GM19328 (cell line): ENCODE data around the gene PSMG2.
"Not testable (repeated sequence)": the region's sequence is repeated elsewhere in the genome, so short reads cannot be mapped to it uniquely, and the experiment has no call there.

Experiments used
- ATAC-seq: cut with Tn5 transposase; IDR thresholded peaks from one replicate; pipeline ENCODE4 v1.9.1; 2021; ENCODE audit warnings: mild to moderate bottlenecking, moderate library complexity; ENCODE audit not compliant: unreplicated experiment

The PSMG2 gene

GRCh38 chr18:12721495-12722275 lies 18.8 kb downstream of the PSMG2 start:
- ATAC-seq = no peak

- ATAC-seq = no peak
Measured at GRCh38 chr18:12722731-12723130, 19.9 kb downstream of the PSMG2 start.

- ATAC-seq = no peak
Measured at GRCh38 chr18:12726331-12726730, 23.5 kb downstream of the PSMG2 start.

DNA sequence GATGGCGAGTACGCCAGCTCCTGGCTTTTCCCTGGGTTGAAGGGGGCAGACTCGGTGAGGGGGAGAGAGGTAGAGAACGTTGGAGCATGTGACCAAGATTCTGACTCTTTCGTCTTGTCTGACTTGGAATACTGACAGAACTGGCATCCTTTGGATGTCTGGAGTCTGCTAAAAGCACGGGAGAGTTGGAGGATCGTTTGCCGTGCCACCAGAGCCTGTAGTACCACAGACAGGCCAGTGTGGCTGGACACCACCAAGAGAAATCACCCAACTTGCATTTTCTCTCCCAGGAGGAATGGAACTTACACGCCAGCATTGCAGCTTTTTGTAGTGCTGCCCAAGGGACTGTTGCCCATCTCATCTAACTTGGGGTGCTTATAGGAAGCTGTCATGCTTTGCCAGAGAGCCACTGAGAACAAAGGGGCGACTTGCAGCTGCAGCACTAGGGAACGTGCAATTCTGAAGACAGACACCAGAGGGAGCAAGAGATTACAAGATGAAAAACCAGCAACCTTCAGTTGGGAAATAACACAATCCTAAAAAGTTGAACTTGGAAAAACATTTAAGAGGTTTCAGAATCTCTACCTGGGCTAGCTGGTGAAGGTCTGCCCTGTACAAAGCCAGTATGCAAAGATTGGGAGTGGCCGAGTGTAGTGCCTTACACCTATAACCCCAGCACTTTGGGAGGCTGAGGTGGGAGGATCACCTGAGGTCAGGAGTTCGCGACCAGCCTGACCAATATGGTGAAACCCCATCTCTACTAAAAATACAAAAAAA lies 24.1 kb downstream of the PSMG2 start:
- ATAC-seq = no peak

DNA sequence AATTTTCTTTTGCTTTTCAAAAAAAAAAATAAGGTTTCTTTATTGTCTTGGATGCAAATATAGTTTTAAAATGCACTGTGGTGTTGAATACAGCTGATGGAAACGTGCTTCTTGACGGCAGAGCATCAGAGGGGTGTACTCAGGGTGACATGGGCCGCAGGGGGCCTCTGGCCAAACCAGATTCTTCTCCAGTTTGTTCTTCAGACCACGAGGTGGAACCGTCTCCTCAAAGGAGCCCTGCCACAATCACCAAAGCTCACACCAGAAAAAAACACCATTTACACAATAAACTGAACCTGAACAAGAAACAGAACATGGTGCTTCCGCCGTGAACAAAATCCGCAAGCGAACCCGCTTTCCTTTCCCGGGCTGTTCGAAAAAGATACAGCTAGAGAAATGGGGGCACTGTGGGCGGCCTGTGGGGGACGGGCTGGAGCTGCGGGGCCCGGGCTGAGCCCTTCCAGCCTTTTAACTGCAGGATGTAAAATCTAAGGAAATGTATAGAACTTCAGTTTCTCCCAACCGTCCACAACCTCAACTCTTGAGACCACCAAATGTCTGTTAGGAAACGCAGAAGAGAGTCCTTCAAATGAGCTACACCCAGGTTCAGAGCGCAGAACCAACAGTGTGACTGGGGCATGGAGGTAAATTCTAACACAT lies 34.5 kb downstream of the PSMG2 start:
- no peak for ATAC-seq

DNA sequence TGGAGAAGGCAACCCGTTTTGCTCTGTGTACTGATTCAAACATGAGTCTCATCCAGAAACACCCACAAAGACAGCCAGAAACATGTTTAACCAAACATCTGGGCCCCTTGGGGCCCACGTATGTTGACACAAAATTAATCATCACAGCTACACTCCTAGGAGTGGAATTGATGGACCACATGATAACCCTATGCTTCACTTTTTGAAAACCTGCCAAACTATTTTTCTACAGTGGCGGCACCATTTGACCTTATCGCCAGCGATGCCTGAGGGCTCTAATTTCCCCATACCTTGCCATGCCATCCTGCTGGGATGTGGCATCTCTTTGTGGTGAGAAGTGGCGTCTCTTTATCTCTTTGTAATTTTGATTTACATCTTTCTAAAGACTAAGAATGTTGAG lies 38.5 kb downstream of the PSMG2 start:
- ATAC-seq = no peak

DNA sequence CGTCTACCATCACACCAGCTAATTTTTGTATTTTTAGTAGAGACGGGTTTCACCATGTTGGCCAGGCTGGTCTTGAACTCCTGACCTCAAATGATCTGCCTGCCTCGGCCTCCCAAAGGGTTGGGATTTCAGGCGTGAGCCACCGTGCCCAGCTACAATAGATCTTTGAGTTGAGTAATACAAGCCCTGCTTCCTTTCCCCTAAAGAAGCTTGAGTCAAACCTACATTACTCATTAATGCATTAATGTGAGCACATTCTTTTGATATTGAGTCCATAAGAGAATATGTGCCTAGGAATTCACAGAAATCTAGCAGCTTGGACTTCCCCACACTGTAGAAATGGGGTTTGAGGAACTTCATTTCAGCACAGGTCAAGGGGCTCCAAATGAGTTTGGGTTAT lies 39.6 kb downstream of the PSMG2 start:
- no peak for ATAC-seq

DNA sequence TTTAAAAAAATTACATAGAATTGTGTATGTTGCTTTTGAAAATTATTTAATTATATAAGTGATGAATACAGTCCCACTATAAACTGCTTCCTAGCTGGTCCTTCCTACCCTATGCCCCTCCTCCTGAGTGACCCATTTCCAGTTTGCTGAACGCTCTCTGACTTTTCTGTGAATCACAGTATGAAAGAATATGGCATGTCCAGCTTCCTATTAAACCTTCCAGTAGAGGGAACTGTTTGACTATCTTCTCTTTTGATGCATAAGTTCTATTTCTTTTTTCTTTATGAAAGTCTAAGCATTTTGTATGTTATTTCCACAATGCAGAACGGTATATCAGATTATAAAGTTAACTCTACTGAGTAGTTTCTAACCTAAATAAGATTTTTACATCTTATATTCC lies 41.3 kb downstream of the PSMG2 start:
- ATAC-seq = no peak

- ATAC-seq = no peak
Measured at GRCh38 chr18:12745095-12745795, 42.4 kb downstream of the PSMG2 start.

GRCh38 chr18:12747530-12748315 lies 44.9 kb downstream of the PSMG2 start:
- no peak for ATAC-seq

DNA sequence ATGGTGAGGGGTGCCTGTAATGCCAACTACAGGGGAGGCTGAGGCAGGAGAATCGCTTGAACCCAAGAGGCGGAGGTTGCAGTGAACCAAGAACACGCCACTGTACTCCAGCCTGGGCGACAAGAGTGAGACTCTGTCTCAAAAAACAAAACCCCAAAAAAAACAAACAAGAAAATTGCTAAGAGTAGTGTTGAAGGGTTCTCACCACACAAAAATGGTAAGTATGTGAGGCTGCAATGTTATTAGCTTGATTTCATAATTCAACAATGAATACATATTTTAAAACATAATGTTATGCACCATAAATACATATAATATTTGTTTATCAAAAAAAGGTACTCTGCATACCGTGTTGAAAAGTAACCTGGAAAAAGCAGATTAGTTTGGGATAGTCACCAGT lies 45.8 kb downstream of the PSMG2 start:
- ATAC-seq = no peak

GRCh38 chr18:12749121-12749520 lies 46.3 kb downstream of the PSMG2 start:
- no peak for ATAC-seq

GRCh38 chr18:12750076-12750714 lies 47.4 kb downstream of the PSMG2 start:
- no peak for ATAC-seq

DNA sequence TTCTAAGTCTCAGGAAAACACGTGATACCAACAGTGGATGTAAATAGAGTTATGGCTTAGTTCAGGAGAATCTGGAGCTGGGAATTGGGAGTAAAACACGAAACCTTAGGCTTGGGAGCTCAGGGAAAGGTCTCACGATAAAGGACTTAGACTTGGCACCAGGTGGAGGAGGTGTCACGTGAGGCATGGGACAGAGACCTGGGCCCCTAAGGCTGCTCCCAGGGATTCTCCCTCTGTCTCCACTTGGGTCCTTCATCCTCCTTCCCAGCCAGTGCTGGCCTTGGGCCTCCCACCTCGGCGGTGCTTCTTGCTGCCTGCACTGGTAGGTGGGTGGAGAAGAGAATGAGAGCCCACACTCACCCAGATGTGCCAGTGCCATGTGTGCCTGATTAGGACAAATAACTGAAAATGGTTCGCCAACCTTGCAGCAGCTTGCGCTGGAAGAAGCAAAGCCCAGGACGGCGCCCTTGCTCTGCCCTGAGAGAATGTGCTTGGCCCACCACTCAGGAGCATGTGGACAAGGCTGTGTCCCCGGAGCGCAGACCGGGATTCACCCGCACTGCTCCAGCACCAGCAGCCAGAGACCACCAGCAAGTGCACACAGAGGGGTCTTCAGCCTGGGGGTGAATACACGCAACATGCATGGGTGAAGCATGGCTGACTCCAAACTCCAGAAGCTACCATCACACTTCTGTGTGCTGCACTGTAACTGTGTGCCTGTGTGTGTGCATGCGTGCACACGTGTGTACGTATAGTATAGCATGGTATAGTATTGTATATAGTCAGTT lies 48.1 kb downstream of the PSMG2 start:
- no peak for ATAC-seq

DNA sequence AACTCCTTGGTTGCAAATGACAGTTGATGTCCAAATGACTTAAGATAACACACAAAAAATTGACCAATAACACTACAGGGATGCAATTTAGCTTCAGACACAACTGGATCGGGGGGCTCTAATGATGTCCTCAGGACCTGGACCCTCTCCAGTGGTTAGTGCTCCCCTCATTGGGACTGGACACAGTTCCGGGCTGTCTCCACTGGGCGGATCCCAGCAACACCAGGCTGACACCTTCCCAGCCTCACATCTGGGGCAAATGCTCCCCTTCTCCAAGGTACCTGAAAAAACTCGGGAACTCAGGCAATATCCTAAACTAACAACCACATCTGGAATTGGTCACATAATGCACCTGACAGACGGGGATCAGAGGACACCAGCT lies 48.7 kb downstream of the PSMG2 start:
- ATAC-seq = no peak

DNA sequence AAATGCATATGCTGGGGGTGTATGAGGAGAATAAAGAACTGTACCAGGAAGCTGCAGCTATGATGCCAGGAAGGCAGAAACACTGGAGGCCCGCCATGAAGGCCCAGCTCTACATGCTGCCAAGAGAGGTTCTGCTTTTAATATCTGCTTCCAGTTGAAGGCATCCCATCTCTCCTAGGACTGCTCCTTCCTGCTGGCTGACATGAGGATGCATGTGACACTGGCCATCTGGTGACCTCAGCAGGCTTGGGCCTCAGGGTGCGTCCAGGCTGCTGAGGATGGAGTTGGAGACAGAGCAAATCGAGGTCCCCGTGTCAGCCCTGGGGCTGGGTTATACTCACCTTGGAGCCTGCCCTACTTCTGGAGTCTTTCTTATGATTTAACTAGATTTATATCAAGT lies 49.0 kb downstream of the PSMG2 start:
- no peak for ATAC-seq

DNA sequence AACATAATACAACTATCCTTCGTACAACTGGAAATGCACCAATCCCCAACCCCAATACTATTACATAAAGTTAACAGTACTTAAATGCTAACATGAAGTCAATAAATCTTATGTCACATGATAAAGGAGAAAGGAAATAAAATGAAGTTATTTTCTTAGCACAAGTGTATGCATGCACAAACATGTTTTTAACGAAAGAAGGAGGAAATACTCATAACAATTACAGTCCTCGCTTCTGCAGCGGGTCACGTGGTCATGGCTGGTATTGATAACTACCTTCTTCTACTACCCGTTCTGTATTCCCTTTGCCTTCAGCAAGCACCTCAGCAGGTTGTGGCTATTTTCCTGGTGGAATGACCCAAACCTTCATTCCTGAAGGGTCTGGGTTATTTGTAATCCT lies 51.7 kb downstream of the PSMG2 start:
- ATAC-seq = no peak

- ATAC-seq = not testable (repeated sequence)
Measured at GRCh38 chr18:12755606-12756005, 52.8 kb downstream of the PSMG2 start.

- ATAC-seq = not testable (repeated sequence)
Measured at GRCh38 chr18:12756619-12757239, 53.9 kb downstream of the PSMG2 start.
